PC-9 (cell line): Measurements from ENCODE around the gene SLC9A6. TPM values are rescaled to one million over a fixed set of nuclear protein-coding genes. Genes with fewer than 3 reads are reported as not detected.

ENCODE experiments used
- total RNA-seq: library from RNA; stranded (reverse); gene quantifications from 2 replicates; pipeline ENCODE4 v1.2.3, GENCODE V29; 2021

The SLC9A6 gene
- total RNA-seq, 1 experiment from 2014 or later = 16.5 TPM

Other genes starting within 250 kb of the SLC9A6 start
- not detected in 2 replicates for gene CT45A3, start 217.2 kb upstream of the SLC9A6 start, total RNA-seq
- gene CT45A5, start 199.9 kb upstream of the SLC9A6 start, total RNA-seq = not detected in 2 replicates
- not detected in 2 replicates for gene CT45A6, start 182.6 kb upstream of the SLC9A6 start, total RNA-seq
- gene CT45A2, start 165.4 kb upstream of the SLC9A6 start, total RNA-seq = not detected in 2 replicates
- gene CT45A7, start 148.2 kb upstream of the SLC9A6 start, total RNA-seq = not detected in 2 replicates
- gene CT45A8, start 130.9 kb upstream of the SLC9A6 start, total RNA-seq = not detected in 2 replicates
- not detected in 2 replicates for gene CT45A9, start 113.6 kb upstream of the SLC9A6 start, total RNA-seq
- gene CT45A10, start 92.0 kb upstream of the SLC9A6 start, total RNA-seq = not detected in 2 replicates
- not detected in 2 replicates for gene SAGE1, start 91.7 kb upstream of the SLC9A6 start, total RNA-seq
- 23.7 and 26.2 TPM in 2 replicates for gene MMGT1, start 11.4 kb upstream of the SLC9A6 start, total RNA-seq
- 0.65 and 1.7 TPM in 2 replicates for gene FHL1, start 162.1 kb downstream of the SLC9A6 start, total RNA-seq